ENCODE results near the gene SELENOT. TPM values are rescaled to one million over a fixed set of nuclear protein-coding genes. Genes with fewer than 3 reads are reported as not detected.

The SELENOT gene
- total RNA-seq, 1 experiment from 2014 or later, result 73.8 TPM

DNA sequence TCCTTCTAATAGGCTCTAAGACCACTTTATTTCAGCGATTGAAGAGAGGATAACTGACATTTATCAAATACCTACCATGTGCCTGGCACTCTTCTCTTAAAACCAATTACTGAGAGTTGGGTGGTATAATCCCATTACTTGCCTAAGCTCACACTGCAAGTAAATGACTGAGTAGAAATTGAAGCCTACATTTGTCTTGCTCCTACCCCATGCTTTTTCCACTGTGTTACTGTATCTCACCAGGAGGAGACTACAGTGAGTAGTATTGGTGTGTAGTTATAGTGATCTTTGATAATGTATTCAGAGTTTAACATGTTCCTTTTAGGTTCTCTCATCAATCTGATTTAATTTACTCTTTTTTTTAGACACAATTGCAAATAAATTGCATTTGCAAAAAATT, 35.8 kb upstream of the SELENOT start:
- H3K23me2 ChIP-seq (ENCODE audit: insufficient read length, low read depth, low read length, poor library complexity, severe bottlenecking), result no peaks in the 10 kb centered on the region
- H3K18ac ChIP-seq (ENCODE audit: insufficient read length, low read depth, low read length), result no peak overlapping the region
- H2BK120ac ChIP-seq (ENCODE audit: low read depth, low read length, poor library complexity, severe bottlenecking), result no peak overlapping the region
- H3K4me3 Mint-ChIP-seq, result no peak overlapping the region
- no peaks in the 10 kb centered on the region for H3K9me3 Mint-ChIP-seq
- H3K27ac ChIP-seq (ENCODE audit: insufficient read length, low read depth, low read length), result no peak overlapping the region
- TF ChIP-seq CTCF (conservative IDR thresholded peaks at IDR 0.05), result no peak; the same call in 2 of the 3 replicates
- no peaks in the 10 kb centered on the region for H4K20me1 ChIP-seq (ENCODE audit: control insufficient read depth, insufficient read depth, insufficient read length)
- H3T11ph ChIP-seq (ENCODE audit: low read length), result no peak overlapping the region
- no peak overlapping the region for H2AFZ ChIP-seq (ENCODE audit: low read length)
- no peak overlapping the region for H4K8ac ChIP-seq (replicated peaks; ENCODE audit: insufficient read length, low read depth, low read length)
- no peak overlapping the region for H4K91ac ChIP-seq (ENCODE audit: insufficient read length, low read depth, low read length)
- no peak overlapping the region for H2BK15ac ChIP-seq (ENCODE audit: low read depth, low read length)
- no peak overlapping the region for H2BK12ac ChIP-seq (ENCODE audit: insufficient read length, low read depth, low read length)
- no peaks in the 10 kb centered on the region for H3K4me1 ChIP-seq (ENCODE audit: insufficient read depth, low read length)
- no peaks in the 10 kb centered on the region for H3K79me1 ChIP-seq (ENCODE audit: insufficient read depth, low read depth, low read length, poor library complexity, severe bottlenecking)
- no peak overlapping the region for H3K56ac ChIP-seq (ENCODE audit: insufficient read length, low read depth, low read length)
- no CpG with 5 or more reads among the region's 1 CpG for WGBS (ENCODE audit: extremely low coverage, insufficient read length, low lambda C conversion rate)
- DNase-seq, result no peak
- no peak overlapping the region for H3K4me2 ChIP-seq (ENCODE audit: insufficient read depth, insufficient read length, low read length)
- no peaks in the 10 kb centered on the region for H3K27me3 Mint-ChIP-seq (ENCODE audit: low read depth)
- no peaks in the 10 kb centered on the region for H3K27me3 ChIP-seq (ENCODE audit: insufficient read depth, low read length)
- H2AK5ac ChIP-seq (ENCODE audit: insufficient read length, low read length), result no peak overlapping the region
- H2BK20ac ChIP-seq (ENCODE audit: low read depth, low read length, poor library complexity, severe bottlenecking), result no peak overlapping the region
- H4K5ac ChIP-seq (ENCODE audit: insufficient read length, low read depth, low read length), result no peak overlapping the region
- no peaks in the 10 kb centered on the region for H3K79me2 ChIP-seq (ENCODE audit: insufficient read depth, low read length)
- no peaks in the 10 kb centered on the region for H3K4me1 Mint-ChIP-seq
- H3K4ac ChIP-seq (ENCODE audit: low read depth, low read length), result no peak overlapping the region
- H3K27ac Mint-ChIP-seq, result no peak overlapping the region
- no peak overlapping the region for H3K23ac ChIP-seq (ENCODE audit: insufficient read length, low read depth, low read length)
- H2BK5ac ChIP-seq (ENCODE audit: insufficient read length, low read length), result no peak overlapping the region
- no peak overlapping the region for H3K9ac ChIP-seq (ENCODE audit: extremely low read depth, insufficient read length, low read length)
- peaks cover 15 to 62% (median 42%) of the 10 kb centered on the region in 3 experiments; a peak in 6 of 7 replicates for H3K36me3 Mint-ChIP-seq (ENCODE audit: insufficient read depth in 1 of 3, low read depth in 3 of 3)
- no peak overlapping the region for H3K14ac ChIP-seq (ENCODE audit: insufficient read depth, low read length)
- no peaks in the 10 kb centered on the region for H3K9me3 ChIP-seq (ENCODE audit: control insufficient read depth, low read depth, low read length)

Data from H9 (cell line).